GM12801 (cell line): ENCODE results near the gene JARID2.

Experiments used
- CTCF ChIP-seq: IDR thresholded peaks from one replicate; pipeline ENCODE4 v1.5.1; 2011; ENCODE audit warnings: control low read depth; ENCODE audit not compliant: insufficient read length; ENCODE audit errors: extremely low read depth

Gene JARID2

GRCh38 chr6:15305496-15305895 lies 59.6 kb downstream of the JARID2 start:
- TF ChIP-seq CTCF, result no peak

- no peak for TF ChIP-seq CTCF
Observed at GRCh38 chr6:15305909-15306308, 60.0 kb downstream of the JARID2 start.

GRCh38 chr6:15308435-15309213 lies 62.8 kb downstream of the JARID2 start:
- no peak for TF ChIP-seq CTCF

GRCh38 chr6:15309611-15310283 lies 63.9 kb downstream of the JARID2 start:
- no peak for TF ChIP-seq CTCF

- TF ChIP-seq CTCF, result no peak
Observed at GRCh38 chr6:15310680-15311079, 64.8 kb downstream of the JARID2 start.

GRCh38 chr6:15312500-15312899 lies 66.6 kb downstream of the JARID2 start:
- TF ChIP-seq CTCF, result no peak

- TF ChIP-seq CTCF, result no peak
Observed at GRCh38 chr6:15313367-15313766, 67.5 kb downstream of the JARID2 start.
